ENCODE results near the gene SUN2. TPM values are rescaled to one million over a fixed set of nuclear protein-coding genes. Genes with fewer than 3 reads are reported as not detected.

SUN2 gene
- polyA plus RNA-seq, 3 donors, result 95.8 to 159 (median 97.8) TPM

GRCh38 chr22:38766076-38766777, 10.4 kb upstream of the SUN2 start:
- Histone ChIP-seq H3K36me3 (replicated peaks in 1 of 2; ENCODE audit: control insufficient read depth in 1 of 2, insufficient read depth in 2 of 2, low read length in 2 of 2) (no peaks in the 10 kb centered on the region), H3K4me2 (replicated peaks; ENCODE audit: extremely low read depth, low read length, poor library complexity, severe bottlenecking) (no peak overlapping the region), H2AFZ (ENCODE audit: insufficient read depth, low read depth, low read length, poor library complexity, severe bottlenecking) (no peak overlapping the region), H3K4me1 (ENCODE audit: control insufficient read depth in 1 of 2, insufficient read depth in 2 of 2, low read length in 2 of 2) (no peaks in the 10 kb centered on the region), H3K79me2 (ENCODE audit: insufficient read depth, low read length) (no peaks in the 10 kb centered on the region), H3K9me3 (replicated peaks in 1 of 2; ENCODE audit: control insufficient read depth in 1 of 2, insufficient read depth in 1 of 2, low read length in 2 of 2) (no peaks in the 10 kb centered on the region), H3K27me3 (ENCODE audit: control insufficient read depth in 2 of 2, insufficient read depth in 2 of 2, low read length in 2 of 2) (no peaks in the 10 kb centered on the region), H4K20me1 (ENCODE audit: insufficient read depth, low read length) (no peaks in the 10 kb centered on the region), H3K27ac (ENCODE audit: low read depth in 1 of 2, low read length in 2 of 2) (no peak overlapping the region), H3K4me3 (replicated peaks in 1 of 3; ENCODE audit: low read depth in 2 of 3, low read length in 3 of 3) (no peak overlapping the region), H3K9ac (ENCODE audit: insufficient read depth, low read length, poor library complexity, severe bottlenecking) (no peak overlapping the region)
- intact Hi-C loops (cut with micrococcal nuclease), result no loop called here
- no peaks in the 10 kb centered on the region for H3K36me3 Mint-ChIP-seq
- DNase-seq, result peak; percentile 33 to 64 (median 54)
- H3K27ac Mint-ChIP-seq, result no peak overlapping the region
- no peak overlapping the region for H3K4me3 Mint-ChIP-seq
- H3K4me1 Mint-ChIP-seq, result peaks cover 6% of the 10 kb centered on the region
- TF ChIP-seq, protein P1, sequence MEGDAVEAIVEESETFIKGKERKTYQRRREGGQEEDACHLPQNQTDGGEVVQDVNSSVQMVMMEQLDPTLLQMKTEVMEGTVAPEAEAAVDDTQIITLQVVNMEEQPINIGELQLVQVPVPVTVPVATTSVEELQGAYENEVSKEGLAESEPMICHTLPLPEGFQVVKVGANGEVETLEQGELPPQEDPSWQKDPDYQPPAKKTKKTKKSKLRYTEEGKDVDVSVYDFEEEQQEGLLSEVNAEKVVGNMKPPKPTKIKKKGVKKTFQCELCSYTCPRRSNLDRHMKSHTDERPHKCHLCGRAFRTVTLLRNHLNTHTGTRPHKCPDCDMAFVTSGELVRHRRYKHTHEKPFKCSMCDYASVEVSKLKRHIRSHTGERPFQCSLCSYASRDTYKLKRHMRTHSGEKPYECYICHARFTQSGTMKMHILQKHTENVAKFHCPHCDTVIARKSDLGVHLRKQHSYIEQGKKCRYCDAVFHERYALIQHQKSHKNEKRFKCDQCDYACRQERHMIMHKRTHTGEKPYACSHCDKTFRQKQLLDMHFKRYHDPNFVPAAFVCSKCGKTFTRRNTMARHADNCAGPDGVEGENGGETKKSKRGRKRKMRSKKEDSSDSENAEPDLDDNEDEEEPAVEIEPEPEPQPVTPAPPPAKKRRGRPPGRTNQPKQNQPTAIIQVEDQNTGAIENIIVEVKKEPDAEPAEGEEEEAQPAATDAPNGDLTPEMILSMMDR (IDR thresholded peaks at IDR 0.05), result peak; percentile 80
- 44% methylated on average over 9 of the region's 14 CpGs for WGBS (ENCODE audit: insufficient coverage)
- peaks cover 1 to 5% (median 3%) of the 10 kb centered on the region in 3 donors for H3K27me3 Mint-ChIP-seq (ENCODE audit: low read depth in 3 of 3)
- peaks cover 0 to 3% (median 0%) of the 10 kb centered on the region in 7 donors for H3K9me3 Mint-ChIP-seq

GRCh38 chr22:38762551-38762983, 6.8 kb upstream of the SUN2 start:
- Histone ChIP-seq H3K4me1 (ENCODE audit: control insufficient read depth in 1 of 2, insufficient read depth in 2 of 2, low read length in 2 of 2) (peaks cover 10 to 12% of the 10 kb centered on the region in 2 donors), H3K4me2 (replicated peaks; ENCODE audit: extremely low read depth, low read length, poor library complexity, severe bottlenecking) (no peak overlapping the region), H3K27ac (ENCODE audit: low read depth in 1 of 2, low read length in 2 of 2) (no peak overlapping the region), H2AFZ (ENCODE audit: insufficient read depth, low read depth, low read length, poor library complexity, severe bottlenecking) (no peak overlapping the region), H3K4me3 (replicated peaks in 1 of 3; ENCODE audit: low read depth in 2 of 3, low read length in 3 of 3) (no peak overlapping the region), H3K36me3 (replicated peaks in 1 of 2; ENCODE audit: control insufficient read depth in 1 of 2, insufficient read depth in 2 of 2, low read length in 2 of 2) (no peaks in the 10 kb centered on the region), H3K79me2 (ENCODE audit: insufficient read depth, low read length) (peaks cover 15% of the 10 kb centered on the region), H3K9ac (ENCODE audit: insufficient read depth, low read length, poor library complexity, severe bottlenecking) (no peak overlapping the region), H4K20me1 (ENCODE audit: insufficient read depth, low read length) (no peaks in the 10 kb centered on the region), H3K27me3 (ENCODE audit: control insufficient read depth in 2 of 2, insufficient read depth in 2 of 2, low read length in 2 of 2) (no peaks in the 10 kb centered on the region), H3K9me3 (replicated peaks in 1 of 2; ENCODE audit: control insufficient read depth in 1 of 2, insufficient read depth in 1 of 2, low read length in 2 of 2) (no peaks in the 10 kb centered on the region)
- intact Hi-C loops (cut with micrococcal nuclease), result no loop called here
- TF ChIP-seq, protein P1 (IDR thresholded peaks at IDR 0.05), result no peak
- Mint-ChIP-seq H3K27ac (no peak overlapping the region), H3K9me3 (peaks cover 0 to 1% (median 0%) of the 10 kb centered on the region in 7 donors), H3K4me3 (no peak overlapping the region), H3K4me1 (peaks cover 19% of the 10 kb centered on the region), H3K27me3 (ENCODE audit: low read depth in 3 of 3) (peaks cover 0 to 4% (median 3%) of the 10 kb centered on the region in 3 donors), H3K36me3 (peaks cover 0 to 3% of the 10 kb centered on the region in 2 donors)
- no peak for DNase-seq
- 87% methylated on average over 6 of the region's 11 CpGs for WGBS (ENCODE audit: insufficient coverage)
